AG04450 (cell line): ENCODE results near the gene DNAI1. TPM values are rescaled to one million over a fixed set of nuclear protein-coding genes. Genes with fewer than 3 reads are reported as not detected.

Source experiments
- CTCF ChIA-PET: fragments of 300-600, 350-600 bp; formaldehyde crosslinking; extraction: SDS; loops from one replicate; lab custom pipeline; 2022; ENCODE audit warnings: antibody characterized with exemption, inconsistent platforms; lab: Charles Lee
- POLR2A ChIA-PET: fragments of 350-600 bp; formaldehyde crosslinking; extraction: SDS; loops from one replicate; lab custom pipeline; 2021; ENCODE audit warnings: antibody characterized with exemption, inconsistent platforms; lab: Yijun Ruan, JAX
- DNase-seq: peaks from one replicate; pipeline ENCODE4 v3.0.0-alpha.2; 2011; ENCODE audit warnings: low read depth, low spot score
- H3K27ac ChIP-seq: one replicate; pipeline ENCODE4 v1.5.1; 2012; ENCODE audit warnings: low read depth, low read length, control low read depth
- H3K27me3 ChIP-seq: one replicate; pipeline ENCODE4 v1.6.0; 2012; ENCODE audit warnings: low read length; ENCODE audit not compliant: control insufficient read depth, insufficient read depth
- H3K4me3 ChIP-seq: 2 replicates; pipeline ENCODE4 v1.5.1; 2011; ENCODE audit warnings: mild to moderate bottlenecking, low read depth, low read length, control low read depth
- H3K9me3 ChIP-seq: 2 replicates; pipeline ENCODE4 v1.5.1; 2012; ENCODE audit warnings: low read length; ENCODE audit not compliant: control insufficient read depth, insufficient read depth
- CTCF ChIP-seq: IDR thresholded peaks from 2 replicates; pipeline ENCODE4 v1.5.1; 2011; ENCODE audit warnings: low read depth, low read length, control low read depth, inconsistent platforms
- polyA plus RNA-seq: library from polyadenylated mRNA; depleted of rRNA; stranded (reverse); fragments of >200 nt; gene quantifications from 2 replicates; pipeline ENCODE4 v1.2.3, GENCODE V29; 2011

The DNAI1 gene
- polyA plus RNA-seq, 1 experiment = not detected

- ChIA-PET POLR2A (no interaction called here), CTCF (interaction anchor here (2.1 kb wide), 1 partner anchor 56 kb away, joined by 7 read pairs; no protein-coding TSS in a partner anchor)
- TF ChIP-seq CTCF = no peak
- H3K9me3 ChIP-seq = no peaks in the 10 kb centered on the region; the same call in 1 of the 2 replicates
- no peak overlapping the region for H3K4me3 ChIP-seq
- DNase-seq = no peak
- H3K27ac ChIP-seq = no peak overlapping the region
- H3K27me3 ChIP-seq = peaks cover 9% of the 10 kb centered on the region
Measured at GRCh38 chr9:34459356-34459755, 751 bp downstream of the DNAI1 start.

GRCh38 chr9:34459941-34460340, 1.3 kb downstream of the DNAI1 start:
- CTCF ChIA-PET = interaction anchor here (2.1 kb wide), 1 partner anchor 56 kb away, joined by 7 read pairs; no protein-coding TSS in a partner anchor
- no peak overlapping the region for H3K27ac ChIP-seq
- TF ChIP-seq CTCF = no peak
- DNase-seq = no peak
- H3K9me3 ChIP-seq = no peaks in the 10 kb centered on the region; the same call in 1 of the 2 replicates
- POLR2A ChIA-PET = no interaction called here
- no peak overlapping the region for H3K4me3 ChIP-seq
- peaks cover 9% of the 10 kb centered on the region for H3K27me3 ChIP-seq

- ChIA-PET CTCF (interaction anchor here (0.6 to 2.1 kb wide), 6 partner anchors 9 to 162 kb away, joined by 3 to 9 read pairs (median 6); no protein-coding TSS in a partner anchor), POLR2A (no interaction called here)
- no peaks in the 10 kb centered on the region for H3K9me3 ChIP-seq
- TF ChIP-seq CTCF = no peak
- H3K27me3 ChIP-seq = peaks cover 15% of the 10 kb centered on the region
- DNase-seq = no peak
- no peak overlapping the region for H3K4me3 ChIP-seq
- no peak overlapping the region for H3K27ac ChIP-seq
Measured at GRCh38 chr9:34463098-34463900, 4.7 kb downstream of the DNAI1 start.

- DNase-seq = no peak
- Histone ChIP-seq H3K9me3 (no peaks in the 10 kb centered on the region), H3K27ac (no peak overlapping the region), H3K27me3 (peaks cover 15% of the 10 kb centered on the region), H3K4me3 (no peak overlapping the region)
- no peak for TF ChIP-seq CTCF
- ChIA-PET CTCF (interaction anchor here (0.6 to 2.1 kb wide), 4 partner anchors 10 to 163 kb away, joined by 4 to 9 read pairs (median 6); no protein-coding TSS in a partner anchor), POLR2A (no interaction called here)
Measured at GRCh38 chr9:34463901-34464232, 5.3 kb downstream of the DNAI1 start.

- no peak for TF ChIP-seq CTCF
- POLR2A ChIA-PET = no interaction called here
- Histone ChIP-seq H3K27ac (no peak overlapping the region), H3K9me3 (no peaks in the 10 kb centered on the region), H3K4me3 (no peak overlapping the region), H3K27me3 (peaks cover 17% of the 10 kb centered on the region)
- DNase-seq = no peak
- CTCF ChIA-PET = interaction anchor here (1.1 to 2.2 kb wide), 2 partner anchors 37 to 61 kb away, joined by 4 to 11 read pairs; no protein-coding TSS in a partner anchor
Measured at GRCh38 chr9:34464571-34464970, 6.0 kb downstream of the DNAI1 start.
